ENCODE results near the gene SRSF7.

DNA sequence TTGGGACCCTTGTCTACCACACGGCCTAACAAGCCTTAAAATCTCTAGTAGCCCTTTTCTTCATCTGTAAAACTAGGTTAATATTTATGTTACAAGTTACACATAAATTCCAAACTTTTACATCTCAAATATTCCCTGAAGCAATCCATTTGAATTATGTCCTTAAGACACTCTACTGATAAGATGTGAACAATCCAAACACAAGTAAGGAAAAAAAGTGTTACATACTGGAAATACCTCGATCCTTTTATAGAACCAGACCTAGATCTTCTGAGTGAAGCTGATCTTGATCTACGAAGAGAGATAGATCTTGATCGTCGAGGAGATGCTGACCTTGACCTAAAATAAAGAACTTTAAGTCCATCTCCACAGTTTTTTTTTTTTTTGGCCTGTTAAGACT, 3.3 kb downstream of the SRSF7 start:
- TF ChIP-seq, protein P1, sequence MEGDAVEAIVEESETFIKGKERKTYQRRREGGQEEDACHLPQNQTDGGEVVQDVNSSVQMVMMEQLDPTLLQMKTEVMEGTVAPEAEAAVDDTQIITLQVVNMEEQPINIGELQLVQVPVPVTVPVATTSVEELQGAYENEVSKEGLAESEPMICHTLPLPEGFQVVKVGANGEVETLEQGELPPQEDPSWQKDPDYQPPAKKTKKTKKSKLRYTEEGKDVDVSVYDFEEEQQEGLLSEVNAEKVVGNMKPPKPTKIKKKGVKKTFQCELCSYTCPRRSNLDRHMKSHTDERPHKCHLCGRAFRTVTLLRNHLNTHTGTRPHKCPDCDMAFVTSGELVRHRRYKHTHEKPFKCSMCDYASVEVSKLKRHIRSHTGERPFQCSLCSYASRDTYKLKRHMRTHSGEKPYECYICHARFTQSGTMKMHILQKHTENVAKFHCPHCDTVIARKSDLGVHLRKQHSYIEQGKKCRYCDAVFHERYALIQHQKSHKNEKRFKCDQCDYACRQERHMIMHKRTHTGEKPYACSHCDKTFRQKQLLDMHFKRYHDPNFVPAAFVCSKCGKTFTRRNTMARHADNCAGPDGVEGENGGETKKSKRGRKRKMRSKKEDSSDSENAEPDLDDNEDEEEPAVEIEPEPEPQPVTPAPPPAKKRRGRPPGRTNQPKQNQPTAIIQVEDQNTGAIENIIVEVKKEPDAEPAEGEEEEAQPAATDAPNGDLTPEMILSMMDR (IDR thresholded peaks at IDR 0.05 in 8 of 11, conservative IDR thresholded peaks at IDR 0.05 in 3 of 11): no peak
- TF ChIP-seq POLR2A (IDR thresholded peaks at IDR 0.05): no peak
- TF ChIP-seq POLR2AphosphoS5 (IDR thresholded peaks at IDR 0.05): no peak

Measured in spleen (tissue), 7 donors.